ENCODE measurements around the gene MOV10.

The MOV10 gene

GRCh38 chr1:112675728-112676381, 1.4 kb downstream of the MOV10 start:
- no peak for DNase-seq

GRCh38 chr1:112676543-112676942, 2.1 kb downstream of the MOV10 start:
- DNase-seq: no peak

GRCh38 chr1:112677501-112677900, 3.0 kb downstream of the MOV10 start:
- DNase-seq: no peak

- no peak for DNase-seq
Observed at GRCh38 chr1:112678605-112679004, 4.1 kb downstream of the MOV10 start.

GRCh38 chr1:112685913-112686312, 11.5 kb downstream of the MOV10 start:
- no peak for DNase-seq

GRCh38 chr1:112686417-112686816, 12.0 kb downstream of the MOV10 start:
- no peak for DNase-seq

- DNase-seq: no peak
Observed at GRCh38 chr1:112686835-112687234, 12.4 kb downstream of the MOV10 start.

- no peak for DNase-seq
Observed at GRCh38 chr1:112687361-112687760, 12.9 kb downstream of the MOV10 start.

- DNase-seq: no peak
Observed at GRCh38 chr1:112687785-112688496, 13.5 kb downstream of the MOV10 start.

- DNase-seq: no peak
Observed at GRCh38 chr1:112688781-112689193, 14.3 kb downstream of the MOV10 start.

- DNase-seq: no peak
Observed at GRCh38 chr1:112689196-112689841, 14.9 kb downstream of the MOV10 start.

- no peak for DNase-seq
Observed at GRCh38 chr1:112689842-112690237, 15.4 kb downstream of the MOV10 start.

GRCh38 chr1:112692681-112693080, 18.2 kb downstream of the MOV10 start:
- no peak for DNase-seq

GRCh38 chr1:112693821-112694220, 19.4 kb downstream of the MOV10 start:
- no peak for DNase-seq

- DNase-seq: no peak
Observed at GRCh38 chr1:112694363-112694929, 20.0 kb downstream of the MOV10 start.

GRCh38 chr1:112695276-112695675, 20.8 kb downstream of the MOV10 start:
- DNase-seq: no peak

- no peak for DNase-seq
Observed at GRCh38 chr1:112696578-112697314, 22.3 kb downstream of the MOV10 start.

- no peak for DNase-seq
Observed at GRCh38 chr1:112697781-112698201, 23.3 kb downstream of the MOV10 start.

- DNase-seq: no peak
Observed at GRCh38 chr1:112698366-112699310, 24.2 kb downstream of the MOV10 start.

GRCh38 chr1:112699425-112700144, 25.1 kb downstream of the MOV10 start:
- no peak for DNase-seq

Data from activated naive CD4-positive, alpha-beta T cell treated with anti-CD3 and anti-CD28 coated beads, Interleukin-2, amount 50 U/mL, for 16 hours (primary cell).